H1 (cell line): ENCODE data around the gene LCN12. TPM values are rescaled to one million over a fixed set of nuclear protein-coding genes. Genes with fewer than 3 reads are reported as not detected.

Experiments used
- CTCF ChIA-PET: fragments of 300-600 bp; sonication (Branson Sonifier 250); formaldehyde crosslinking; loops from one replicate; lab custom pipeline; 2021; ENCODE audit not compliant: partially characterized antibody; lab: Charles Lee
- POLR2A ChIA-PET: fragments of 300-600 bp; sonication (Branson Sonifier 250); formaldehyde crosslinking; loops from one replicate; lab custom pipeline; 2021; ENCODE audit warnings: inconsistent platforms; ENCODE audit not compliant: partially characterized antibody; lab: Charles Lee
- DNase-seq, 2 experiments: peaks; one replicate each; pipeline versions ENCODE4 v3.0.0 to v3.0.0-alpha.2; 2010 to 2022; ENCODE audit warnings: low spot score in 2 of 2, low read depth in 1 of 2, mixed read lengths in 1 of 2
- FAIRE-seq: peaks from 2 replicates; lab custom pipeline; 2011; peaks lifted over from hg19 to GRCh38; lab: Jason Lieb, UNC
- H2AFZ ChIP-seq: 2 replicates; pipeline ENCODE4 v1.8.1; 2012; ENCODE audit warnings: low read length, inconsistent platforms
- H2AK5ac ChIP-seq: 2 replicates; pipeline ENCODE4 v1.6.1; 2013; ENCODE audit warnings: low read depth, low read length
- H2BK120ac ChIP-seq: replicated peaks from 2 replicates; pipeline ENCODE3; 2013; ENCODE audit warnings: low read depth, low read length, inconsistent platforms
- H2BK12ac ChIP-seq: 2 replicates; pipeline ENCODE4 v1.6.1; 2013; ENCODE audit warnings: low read depth, low read length
- H2BK15ac ChIP-seq: 2 replicates; pipeline ENCODE4 v1.6.1; 2013; ENCODE audit warnings: low read length
- H2BK20ac ChIP-seq: 2 replicates; pipeline ENCODE4 v1.6.1; 2013; ENCODE audit warnings: low read length
- H2BK5ac ChIP-seq: 2 replicates; pipeline ENCODE4 v1.6.1; 2013; ENCODE audit warnings: low read depth, low read length
- H3K14ac ChIP-seq: 2 replicates; pipeline ENCODE4 v1.6.1; 2013; ENCODE audit warnings: inconsistent platforms; ENCODE audit not compliant: insufficient read length
- H3K18ac ChIP-seq: 2 replicates; pipeline ENCODE4 v1.6.1; 2013; ENCODE audit warnings: low read length; ENCODE audit errors: extremely low read depth
- H3K23ac ChIP-seq: 2 replicates; pipeline ENCODE4 v1.6.1; 2013; ENCODE audit warnings: inconsistent platforms; ENCODE audit not compliant: insufficient read length
- H3K23me2 ChIP-seq: 2 replicates; pipeline ENCODE4 v1.6.1; 2013; ENCODE audit warnings: low read depth, low read length
- H3K27ac ChIP-seq: 2 replicates; pipeline ENCODE4 v1.6.1; 2011; ENCODE audit warnings: low read depth, low read length, inconsistent platforms
- H3K27me3 ChIP-seq, 4 experiments: replicated peaks in 1 of 4; 1 replicate in 1 of 4; 2 replicates in 3 of 4; pipeline versions ENCODE4 v1.6.1 to v1.8.1; 2011 to 2013; ENCODE audit warnings: low read length in 3 of 4, mild to moderate bottlenecking in 3 of 4, inconsistent platforms in 2 of 4, mixed read lengths in 2 of 4, moderate library complexity in 1 of 4; ENCODE audit not compliant: control insufficient read depth in 3 of 4, insufficient read depth in 3 of 4; ENCODE audit errors: extremely low read depth in 1 of 4
- H3K36me3 ChIP-seq, 4 experiments: 2 replicates each; pipeline versions ENCODE4 v1.6.1 to v1.8.1; 2011 to 2013; ENCODE audit warnings: mild to moderate bottlenecking in 4 of 4, low read length in 3 of 4, moderate library complexity in 2 of 4, control low read depth in 1 of 4, inconsistent platforms in 1 of 4; ENCODE audit not compliant: insufficient read depth in 4 of 4, control insufficient read depth in 2 of 4
- H3K4ac ChIP-seq: replicated peaks from 2 replicates; pipeline ENCODE3; 2013; ENCODE audit warnings: low read length, low read depth, mixed read lengths, inconsistent platforms; ENCODE audit not compliant: insufficient read length
- H3K4me1 ChIP-seq, 4 experiments: replicated peaks in 1 of 4; 1 replicate in 1 of 4; 2 replicates in 3 of 4; pipeline versions ENCODE4 v1.6.1 to v1.8.1; 2011 to 2013; ENCODE audit warnings: low read length in 3 of 4, inconsistent platforms in 2 of 4, mixed read lengths in 1 of 4; ENCODE audit not compliant: insufficient read depth in 4 of 4, control insufficient read depth in 3 of 4
- H3K4me2 ChIP-seq, 2 experiments: 2 replicates each; pipeline versions ENCODE4 v1.6.1 to v1.8.1; 2011 to 2013; ENCODE audit warnings: low read depth in 2 of 2, low read length in 2 of 2, control low read depth in 1 of 2, inconsistent platforms in 1 of 2, mild to moderate bottlenecking in 1 of 2; ENCODE audit not compliant: insufficient read depth in 1 of 2
- H3K4me3 ChIP-seq, 4 experiments: fragments of 200-600, 300-600 bp in 1 of 4; sonication (generic), shearing (Covaris generic), sonication (Bioruptor Twin) in 1 of 4; 2 replicates each; pipeline versions ENCODE4 v1.5.1 to v1.8.1; 2011 to 2016; ENCODE audit warnings: low read length in 4 of 4, low read depth in 3 of 4, control low read depth in 2 of 4, inconsistent platforms in 2 of 4, mild to moderate bottlenecking in 2 of 4, mixed read lengths in 1 of 4, moderate library complexity in 1 of 4; ENCODE audit not compliant: insufficient read depth in 2 of 4; ENCODE audit errors: extremely low read depth in 1 of 4
- H3K56ac ChIP-seq: replicated peaks from 2 replicates; pipeline ENCODE3; 2013; ENCODE audit warnings: low read depth, mild to moderate bottlenecking, mixed read lengths, low read length, inconsistent platforms; ENCODE audit not compliant: insufficient read length
- H3K79me1 ChIP-seq: 2 replicates; pipeline ENCODE4 v1.6.1; 2013; ENCODE audit warnings: low read depth, low read length, control low read depth
- H3K79me2 ChIP-seq, 2 experiments: 2 replicates each; pipeline versions ENCODE4 v1.6.1 to v1.8.1; 2012 to 2013; ENCODE audit warnings: low read length in 2 of 2, mild to moderate bottlenecking in 2 of 2, inconsistent platforms in 1 of 2; ENCODE audit not compliant: insufficient read depth in 2 of 2, control insufficient read depth in 1 of 2
- H3K9ac ChIP-seq, 4 experiments: replicated peaks in 1 of 4; 1 replicate in 1 of 4; 2 replicates in 3 of 4; pipeline versions ENCODE4 v1.6.1 to v1.8.1; 2011 to 2013; ENCODE audit warnings: low read depth in 3 of 4, low read length in 3 of 4, control low read depth in 2 of 4, mild to moderate bottlenecking in 2 of 4, moderate library complexity in 2 of 4, inconsistent platforms in 1 of 4; ENCODE audit errors: extremely low read depth in 1 of 4
- H3K9me3 ChIP-seq, 2 experiments: 2 replicates each; pipeline versions ENCODE4 v1.6.1 to v1.8.1; 2012 to 2013; ENCODE audit warnings: mild to moderate bottlenecking in 2 of 2, moderate library complexity in 2 of 2, control low read depth in 1 of 2, inconsistent platforms in 1 of 2, low read depth in 1 of 2, low read length in 1 of 2, mixed read lengths in 1 of 2; ENCODE audit not compliant: insufficient read depth in 2 of 2
- H4K20me1 ChIP-seq, 2 experiments: replicated peaks in 1 of 2; 2 replicates each; pipeline versions ENCODE3 to v1.8.1; 2011 to 2013; ENCODE audit warnings: inconsistent platforms in 2 of 2, low read length in 2 of 2, mild to moderate bottlenecking in 1 of 2; ENCODE audit not compliant: insufficient read depth in 2 of 2, control insufficient read depth in 1 of 2
- H4K5ac ChIP-seq: 2 replicates; pipeline ENCODE4 v1.6.1; 2013; ENCODE audit warnings: low read length, low read depth, mixed read lengths, inconsistent platforms; ENCODE audit not compliant: insufficient read length
- H4K8ac ChIP-seq: 2 replicates; pipeline ENCODE4 v1.8.0; 2013; ENCODE audit warnings: mild to moderate bottlenecking, moderate library complexity, low read length, inconsistent platforms; ENCODE audit not compliant: insufficient read depth; ENCODE audit errors: extremely low read depth
- H4K91ac ChIP-seq: replicated peaks from 2 replicates; pipeline ENCODE3; 2013; ENCODE audit warnings: low read length, mixed read lengths, inconsistent platforms; ENCODE audit not compliant: insufficient read length
- GABPA ChIP-seq: IDR thresholded peaks from 2 replicates; pipeline ENCODE4 v1.6.1; 2011; ENCODE audit warnings: mild to moderate bottlenecking, low read length, moderate library complexity, borderline replicate concordance; ENCODE audit not compliant: insufficient read depth
- RAD21 ChIP-seq, 2 experiments: IDR thresholded peaks in 1 of 2; conservative IDR thresholded peaks in 1 of 2; 2 replicates each; pipeline ENCODE4 v1.6.1; 2011; ENCODE audit warnings: low read depth in 2 of 2, low read length in 2 of 2, improper control_type of control experiment in 1 of 2, inconsistent platforms in 1 of 2, mild to moderate bottlenecking in 1 of 2, moderate library complexity in 1 of 2
- RBBP5 ChIP-seq: IDR thresholded peaks from 2 replicates; pipeline ENCODE4 v1.7.1; 2012; ENCODE audit warnings: low read depth, mild to moderate bottlenecking, inconsistent platforms, low read length, moderate library complexity, borderline replicate concordance
- SIX5 ChIP-seq: IDR thresholded peaks from 2 replicates; pipeline ENCODE4 v1.6.1; 2011; ENCODE audit warnings: mild to moderate bottlenecking, low read depth, low read length
- TAF1 ChIP-seq: IDR thresholded peaks from 2 replicates; pipeline ENCODE4 v1.6.1; 2011; ENCODE audit warnings: mild to moderate bottlenecking, low read depth, low read length
- TCF12 ChIP-seq: IDR thresholded peaks from 2 replicates; pipeline ENCODE4 v1.6.1; 2011; ENCODE audit warnings: low read depth, mild to moderate bottlenecking, low read length
- WGBS, 2 experiments: shearing (Covaris generic) in 1 of 2; methylation state at CpG; one replicate each; pipeline versions ENCODE4 v1.1.6 to v1.1.7; 2013 to 2015; ENCODE audit warnings: low lambda C conversion rate in 2 of 2, mixed read lengths in 2 of 2, inconsistent platforms in 1 of 2, low coverage in 1 of 2, missing lambda C conversion rate in 1 of 2; ENCODE audit not compliant: insufficient replicate concordance in 2 of 2, insufficient coverage in 1 of 2, insufficient read length in 1 of 2; ENCODE audit errors: extremely low coverage in 1 of 2, missing lambda C conversion rate in 1 of 2; 5-methylcytosine and 5-hydroxymethylcytosine counted together
- polyA plus RNA-seq, 7 experiments: library from polyadenylated mRNA; depleted of rRNA in 3 of 7; stranded (reverse) in 5 of 7; unstranded in 2 of 7; fragments of >200 nt in 5 of 7; fragments of 200-250 nt in 2 of 7; gene quantifications; 1 replicate in 5 of 7; 2 replicates in 1 of 7; 4 replicates in 1 of 7; pipeline versions ENCODE4 v1.2.1 to v1.2.3, GENCODE V29; 2011 to 2013; ENCODE audit warnings: missing spikeins in 2 of 7, mixed read lengths in 2 of 7
- total RNA-seq: library from RNA; stranded (reverse); fragmentation: NEBNext Ultra II Directional; extraction: Animal tissue kit (Norgen Biotek cat#: 25700); gene quantifications from 2 replicates; pipeline ENCODE4 v1.2.1, GENCODE V29; 2021

The LCN12 gene
- total and polyA plus RNA-seq, 2 of the 8 experiments (the other 6 are each of a cell fraction or from before 2014, with no cell fraction given) = 1.1 to 1.7 TPM

DNA sequence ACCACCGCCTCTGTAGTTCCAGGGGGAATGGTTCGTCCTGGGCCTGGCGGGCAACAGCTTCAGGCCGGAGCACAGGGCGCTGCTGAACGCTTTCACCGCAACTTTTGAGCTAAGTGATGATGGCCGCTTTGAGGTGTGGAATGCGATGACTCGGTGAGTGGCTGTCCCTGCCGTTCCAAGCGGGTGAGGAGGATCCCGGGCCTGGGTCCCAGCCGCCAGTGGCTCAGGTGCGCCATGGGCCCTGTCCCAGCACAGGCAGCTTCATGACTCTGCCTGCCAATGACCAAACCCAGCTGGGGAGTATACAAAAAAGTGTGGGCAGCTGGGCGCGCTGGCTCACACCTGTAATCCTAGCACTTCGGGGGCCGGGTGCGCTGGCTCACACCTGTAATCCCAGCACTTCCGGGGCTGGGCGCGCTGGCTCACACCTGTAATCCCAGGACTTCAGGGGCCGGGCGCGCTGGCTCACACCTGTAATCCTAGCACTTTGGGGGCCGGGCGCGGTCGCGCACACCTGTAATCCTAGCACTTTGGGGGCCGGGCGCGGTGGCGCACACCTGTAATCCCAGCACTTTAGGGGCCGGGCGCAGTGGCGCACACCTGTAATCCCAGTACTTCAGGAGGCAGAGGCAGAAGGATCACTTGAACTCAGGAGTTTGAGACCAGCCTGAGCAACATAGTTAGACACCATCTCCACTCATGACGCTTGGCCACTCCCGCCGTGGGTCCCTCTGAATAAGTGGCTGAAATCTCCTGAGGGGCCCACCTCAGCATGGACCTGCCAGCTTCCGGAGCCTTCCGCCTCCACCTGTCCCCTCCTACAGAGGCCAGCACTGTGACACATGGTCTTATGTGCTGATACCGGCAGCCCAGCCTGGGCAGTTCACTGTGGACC is 1.1 kb downstream of the LCN12 start:
- H3K14ac ChIP-seq = no peak overlapping the region
- POLR2A ChIA-PET = interaction anchor here (0.7 kb wide), 1 partner anchor 39 kb away, joined by 3 read pairs; the partner anchor contains the start of gene PAXX
- H3K36me3 ChIP-seq = no peaks in the 10 kb centered on the region
- peaks cover 15% of the 10 kb centered on the region; the same call in 1 of the 2 replicates for H3K23me2 ChIP-seq
- H2AK5ac ChIP-seq = no peak overlapping the region
- H3K23ac ChIP-seq = no peak overlapping the region
- no peak overlapping the region for H3K18ac ChIP-seq
- 0 out of 2 replicates have a peak overlapping the region, but pooled peaks have one; percentile 50 for H2BK12ac ChIP-seq
- no peak overlapping the region; the same call in 1 of the 2 replicates for H2BK15ac ChIP-seq
- TF ChIP-seq TCF12 = no peak
- no peak for TF ChIP-seq SIX5
- TF ChIP-seq RAD21 (IDR thresholded peaks at IDR 0.05 in 1 of 2, conservative IDR thresholded peaks at IDR 0.05 in 1 of 2; ENCODE audit: low read depth in 2 of 2, low read length in 2 of 2) = no peak
- no peak for TF ChIP-seq TAF1
- peak; percentile 46; the same call in 1 of the 2 replicates for TF ChIP-seq GABPA
- TF ChIP-seq RBBP5 = no peak
- H4K91ac ChIP-seq = no peak overlapping the region
- H3K4me3 ChIP-seq = no peak overlapping the region
- H2BK120ac ChIP-seq = no peak overlapping the region
- no peaks in the 10 kb centered on the region for H3K79me1 ChIP-seq
- H3K4me2 ChIP-seq = no peak overlapping the region
- peaks cover 0 to 8% (median 5%) of the 10 kb centered on the region in 4 experiments; a peak in 5 of 7 replicates for H3K4me1 ChIP-seq
- DNase-seq (no peak), FAIRE-seq (no peak)
- no peak overlapping the region for H2BK20ac ChIP-seq
- no peak overlapping the region for H2AFZ ChIP-seq
- H4K8ac ChIP-seq = no peak overlapping the region
- no peak overlapping the region; the same call in none of the 2 replicates for H2BK5ac ChIP-seq
- no peak overlapping the region for H3K4ac ChIP-seq
- H4K5ac ChIP-seq = no peak overlapping the region
- no peaks in the 10 kb centered on the region for H3K27me3 ChIP-seq
- H3K56ac ChIP-seq = no peak overlapping the region
- CTCF ChIA-PET = interaction anchor here (0.6 to 5.2 kb wide), 9 partner anchors 9 to 165 kb away, joined by 3 to 21 read pairs (median 3); no protein-coding TSS in a partner anchor
- peaks cover 0 to 6% of the 10 kb centered on the region in 2 experiments for H4K20me1 ChIP-seq
- no peaks in the 10 kb centered on the region for H3K79me2 ChIP-seq
- no peak overlapping the region for H3K9ac ChIP-seq
- H3K27ac ChIP-seq = no peak overlapping the region
- 93% methylated on average over 40 of the region's 44 CpGs; no CpG with 5 or more reads in 1 of the 2 experiments for WGBS, 2 experiments
- no peaks in the 10 kb centered on the region for H3K9me3 ChIP-seq
